T-helper 22 cell (primary cell): Measurements from ENCODE around the gene YRDC.
A peak's percentile ranks its signal among the peaks of the same experiment; 100 is the strongest.

Experiments used
- DNase-seq: peaks from one replicate; pipeline ENCODE4 v3.0.0-alpha.2; 2020; ENCODE audit warnings: low read depth

YRDC gene

GRCh38 chr1:37807555-37808368, at the start of gene YRDC, which contains the start of gene C1orf122:
YRDC (minus strand) TSS chr1:37808208; CDS start chr1:37808180, 28 bp downstream.
C1orf122 (plus strand) TSS chr1:37807790; CDS start chr1:37808405, 615 bp downstream.
- peak; percentile 87 for DNase-seq

DNA sequence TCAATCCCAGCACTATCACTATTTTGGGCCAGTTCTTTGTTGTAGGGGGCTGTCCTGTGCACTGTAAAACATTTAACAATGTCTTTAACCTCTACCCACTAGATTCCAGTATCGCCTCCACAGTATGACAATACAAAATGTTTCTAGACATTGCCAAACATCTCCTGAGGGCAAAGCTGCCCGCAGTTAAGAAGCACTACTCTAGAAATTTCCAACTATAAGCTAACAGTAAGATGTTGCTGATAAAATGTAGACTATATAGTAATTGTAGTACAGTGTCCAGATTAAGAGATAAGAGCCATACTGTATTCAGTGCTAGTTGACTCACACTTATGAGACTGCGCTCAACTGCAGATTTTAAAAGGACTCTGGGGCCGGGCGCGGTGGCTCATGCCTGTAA, 46.4 kb upstream of the YRDC start:
- DNase-seq: no peak

DNA sequence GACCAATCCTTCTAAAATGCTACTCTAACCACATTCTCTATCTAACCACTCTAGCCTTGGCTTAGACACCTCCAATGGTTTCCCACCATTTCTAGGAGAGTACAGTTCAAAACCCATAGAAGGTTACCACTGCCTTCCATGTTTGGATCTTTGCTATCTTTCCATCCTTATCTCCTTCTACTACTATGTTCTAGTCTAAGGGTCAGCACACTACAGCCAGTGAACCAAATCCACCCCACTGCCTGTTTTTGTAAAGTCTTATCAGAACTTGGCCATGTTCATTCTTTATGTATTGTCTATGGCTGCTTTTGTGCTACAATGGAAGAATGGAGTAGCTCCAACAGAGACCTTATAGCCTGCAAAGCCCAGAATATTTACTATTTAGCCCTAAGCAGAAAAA, 45.1 kb upstream of the YRDC start:
- no peak for DNase-seq

DNA sequence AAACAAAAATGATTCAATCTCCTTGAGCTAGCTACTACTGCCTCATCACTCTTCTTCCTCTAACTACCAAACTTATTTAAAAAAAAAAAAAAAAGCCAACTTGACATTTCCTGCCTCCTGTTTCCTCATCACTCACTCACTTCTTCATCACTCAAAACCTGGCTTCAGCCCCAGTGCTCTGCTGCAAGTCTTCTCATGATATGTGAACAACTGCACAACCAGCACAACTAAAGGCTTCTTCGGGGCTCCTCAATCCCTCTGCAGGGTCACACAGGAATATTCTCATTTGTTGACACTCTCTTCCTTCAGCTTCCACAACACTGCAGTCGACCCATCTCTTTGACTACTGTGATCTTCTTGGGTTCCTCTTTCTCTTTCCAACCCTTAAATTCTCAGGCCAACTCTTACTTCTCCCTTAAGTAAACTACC, 43.8 kb upstream of the YRDC start:
- no peak for DNase-seq

DNA sequence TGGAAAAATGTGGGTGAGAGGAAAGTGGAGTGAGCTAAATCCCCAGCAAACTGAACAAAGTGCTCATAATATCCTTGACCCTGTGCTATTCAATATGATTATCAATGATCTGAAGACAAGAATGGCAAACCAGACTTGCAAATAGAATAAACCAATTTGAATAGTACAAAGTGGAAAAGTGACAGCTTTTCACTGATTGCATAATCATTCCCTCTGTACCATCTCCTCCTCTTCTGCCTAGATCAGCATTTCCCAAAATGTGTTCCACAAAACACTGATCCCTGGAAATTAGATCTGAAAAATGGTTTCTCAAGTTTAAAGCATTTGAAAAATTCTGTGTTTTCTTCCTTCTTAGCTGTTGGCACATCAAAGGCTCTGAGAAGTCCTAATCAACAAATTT, 43.3 kb upstream of the YRDC start:
- DNase-seq: no peak

DNA sequence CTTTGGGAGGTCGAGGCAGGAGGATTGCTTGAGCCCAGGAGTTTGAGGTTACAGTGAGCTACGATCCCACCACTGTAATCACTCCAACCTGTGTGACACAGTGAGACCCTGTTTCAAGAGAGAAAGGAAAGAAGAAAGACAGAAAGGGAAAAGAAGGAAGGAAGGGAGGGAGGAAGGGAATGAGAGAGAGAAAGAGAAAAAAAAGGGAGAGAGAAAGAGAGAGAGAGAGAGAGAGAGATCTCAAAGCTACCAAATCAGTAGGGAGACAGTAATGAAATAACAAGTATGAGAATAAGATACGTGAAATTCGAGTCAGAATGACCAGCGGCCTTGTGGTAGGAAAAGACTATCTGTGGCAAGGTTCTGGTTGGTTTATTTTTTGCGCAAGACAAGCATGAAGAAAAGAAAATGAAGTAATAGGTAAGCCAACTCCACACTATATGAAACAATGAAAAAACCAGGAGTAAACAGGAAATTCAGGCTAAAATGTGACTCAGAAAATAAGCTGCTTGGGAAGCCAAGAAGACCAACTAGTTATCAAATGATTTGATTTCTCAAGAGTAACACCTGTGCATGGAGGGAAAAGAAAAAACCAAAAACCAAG, 42.4 kb upstream of the YRDC start:
- DNase-seq: no peak

DNA sequence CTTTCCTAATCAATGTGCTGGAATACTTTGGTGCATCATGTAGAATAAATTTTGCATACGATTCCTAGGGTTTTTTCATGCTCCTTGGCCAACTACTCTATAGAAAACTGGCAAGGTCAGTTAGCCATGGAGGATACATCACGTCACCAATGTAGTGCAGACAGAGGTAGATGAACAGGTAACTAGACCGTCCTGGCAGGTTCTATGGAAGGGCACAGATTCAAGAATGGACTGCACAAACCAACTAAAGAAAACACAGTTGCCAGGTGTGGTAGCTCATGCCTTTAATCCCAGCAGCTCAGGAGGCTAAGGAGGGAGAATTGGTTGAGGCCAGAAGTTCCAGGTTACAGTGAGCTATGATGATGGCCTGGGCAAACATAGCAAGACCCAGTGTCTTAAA, 41.5 kb upstream of the YRDC start:
- no peak for DNase-seq

DNA sequence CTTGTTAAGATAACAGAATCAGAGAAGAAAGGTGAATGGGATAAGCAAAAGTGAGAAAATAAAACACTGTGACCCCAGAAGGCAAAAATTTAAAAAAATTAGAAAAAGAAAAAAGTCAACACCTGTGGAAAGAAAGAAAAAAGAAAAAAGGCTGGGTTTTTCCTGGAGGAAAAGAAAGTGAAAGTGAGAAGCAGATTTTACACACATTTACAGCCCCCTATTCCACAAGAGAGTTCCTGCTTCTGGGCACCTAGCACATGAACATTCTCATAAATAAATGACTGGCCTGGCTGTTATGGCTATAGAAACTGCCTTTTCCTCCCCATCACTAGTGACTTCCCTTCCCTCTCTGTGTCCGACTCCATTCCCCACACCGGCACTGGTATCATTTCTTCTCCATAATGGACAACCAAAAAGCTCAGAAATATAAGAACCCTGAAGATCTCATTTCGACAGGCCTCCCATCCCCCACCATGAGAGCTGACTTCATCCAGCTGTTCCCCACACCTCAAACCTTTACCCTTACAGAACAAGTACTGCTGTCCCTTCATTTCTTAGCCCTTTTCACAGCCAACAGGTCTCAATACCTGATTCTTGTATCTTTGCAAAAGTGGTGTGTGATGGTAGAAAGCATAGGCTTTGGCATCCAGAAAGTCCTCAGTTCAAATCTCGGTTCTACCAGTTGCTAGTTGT, 38.8 kb upstream of the YRDC start:
- DNase-seq: no peak

DNA sequence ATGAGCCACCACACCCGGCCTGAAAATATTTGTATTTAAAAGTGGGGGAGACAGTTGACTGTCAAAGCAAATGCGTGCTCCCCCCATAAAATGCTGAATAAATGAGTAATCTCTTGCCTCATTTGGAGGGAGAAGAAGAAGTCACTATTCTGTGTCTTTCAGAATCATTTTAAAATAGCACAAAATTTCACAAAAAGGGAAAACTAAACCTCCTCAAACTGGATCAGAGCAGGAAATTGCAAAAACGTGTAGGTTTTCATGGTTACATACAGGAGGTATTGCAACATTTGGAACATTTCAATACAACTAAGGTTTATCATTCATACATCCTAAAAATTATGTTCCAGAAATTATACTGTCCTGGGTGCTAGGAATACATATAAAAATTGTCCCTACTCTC, 37.8 kb upstream of the YRDC start:
- no peak for DNase-seq

DNA sequence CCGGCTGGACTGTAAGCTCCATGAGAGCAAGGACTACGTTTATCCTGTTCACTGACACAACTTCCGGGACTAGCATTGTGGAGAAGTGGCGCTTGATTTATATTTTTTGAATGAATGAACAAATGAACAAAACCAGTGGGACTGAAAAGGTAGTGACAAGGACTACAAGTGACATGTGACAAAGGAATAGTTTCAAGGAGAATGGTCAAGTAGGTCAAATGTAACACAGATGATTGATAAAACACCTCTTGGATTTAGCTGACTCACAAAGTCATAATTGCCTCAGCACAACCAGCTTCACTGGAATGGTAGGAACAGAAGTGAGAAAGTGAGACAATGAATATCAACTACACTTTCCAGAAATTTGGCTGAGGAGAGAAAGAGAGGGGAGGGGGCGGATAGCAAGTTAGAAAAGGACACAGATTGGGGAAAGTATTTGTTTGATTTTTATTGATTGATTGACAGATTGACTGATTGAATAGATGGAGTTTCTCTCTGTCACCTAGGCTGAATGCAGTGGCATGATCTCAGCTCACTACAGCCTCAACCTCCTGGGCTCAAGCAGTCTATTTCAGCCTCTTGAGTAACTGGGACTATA, 37.1 kb upstream of the YRDC start:
- DNase-seq: no peak

- no peak for DNase-seq
Measured at GRCh38 chr1:37844536-37844935, 36.5 kb upstream of the YRDC start.

DNA sequence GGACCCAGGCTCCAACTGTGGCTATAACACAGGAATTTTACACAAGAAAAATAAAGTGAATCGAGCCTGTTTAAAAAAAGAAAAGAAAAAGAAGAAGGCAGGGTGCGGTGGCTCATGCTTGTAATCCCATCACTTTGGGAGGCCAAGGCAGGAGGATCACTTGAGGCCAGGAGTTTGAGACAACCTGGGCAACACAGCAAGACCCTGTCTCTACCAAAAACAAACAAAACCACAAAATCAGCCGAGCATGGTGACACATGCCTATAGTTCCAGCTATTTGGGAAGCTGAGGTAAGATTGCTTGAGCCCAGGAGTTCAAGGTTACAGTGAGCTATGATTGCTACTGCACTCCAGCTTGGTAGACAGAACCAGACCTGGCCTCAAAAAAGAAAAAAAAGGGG, 33.6 kb upstream of the YRDC start:
- no peak for DNase-seq

- no peak for DNase-seq
Measured at GRCh38 chr1:37840711-37841110, 32.7 kb upstream of the YRDC start.

DNA sequence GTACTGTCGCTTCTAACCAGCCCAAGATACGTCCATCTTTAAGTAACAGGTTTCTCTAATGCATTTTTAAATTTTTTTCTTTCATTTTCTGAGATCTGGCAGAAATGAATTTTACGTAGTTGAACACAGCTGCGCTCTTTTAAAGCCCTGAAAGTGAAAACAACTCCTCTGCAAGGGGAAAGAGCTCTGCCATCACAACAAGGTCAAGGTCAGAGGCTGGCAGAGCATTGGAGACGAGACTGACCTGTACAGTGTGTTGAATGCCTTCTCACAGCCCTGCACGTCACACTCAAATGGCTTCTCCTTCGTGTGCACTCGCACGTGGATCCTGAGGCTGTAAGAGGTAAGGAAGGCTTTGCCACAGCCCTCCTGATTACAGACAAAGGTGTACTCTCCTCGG, 31.7 kb upstream of the YRDC start:
- DNase-seq: no peak

- DNase-seq: no peak
Measured at GRCh38 chr1:37836788-37837187, 28.8 kb upstream of the YRDC start.

DNA sequence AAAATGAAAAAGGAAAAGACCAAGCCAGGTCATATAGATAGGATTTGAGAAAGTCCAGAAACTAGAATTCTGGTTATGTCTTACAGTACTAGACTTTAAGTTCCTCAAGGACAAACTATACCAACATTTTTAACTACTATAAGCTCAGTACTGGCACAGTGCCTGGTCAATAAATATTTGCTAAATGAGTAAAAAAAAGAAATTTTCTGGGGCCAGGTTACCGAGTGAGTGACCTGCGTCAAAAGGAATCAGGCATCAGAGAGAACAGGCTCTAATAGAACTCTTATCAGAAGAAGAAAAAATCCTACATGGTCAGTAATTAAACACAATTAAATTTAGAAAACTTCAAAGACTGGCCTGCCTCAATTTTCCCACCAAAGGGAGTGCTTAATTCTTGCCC, 23.8 kb upstream of the YRDC start:
- DNase-seq: no peak

- no peak for DNase-seq
Measured at GRCh38 chr1:37831109-37831508, 23.1 kb upstream of the YRDC start.

GRCh38 chr1:37828410-37829074, 20.5 kb upstream of the YRDC start:
- DNase-seq: no peak

- DNase-seq: no peak
Measured at GRCh38 chr1:37825506-37825905, 17.5 kb upstream of the YRDC start.

DNA sequence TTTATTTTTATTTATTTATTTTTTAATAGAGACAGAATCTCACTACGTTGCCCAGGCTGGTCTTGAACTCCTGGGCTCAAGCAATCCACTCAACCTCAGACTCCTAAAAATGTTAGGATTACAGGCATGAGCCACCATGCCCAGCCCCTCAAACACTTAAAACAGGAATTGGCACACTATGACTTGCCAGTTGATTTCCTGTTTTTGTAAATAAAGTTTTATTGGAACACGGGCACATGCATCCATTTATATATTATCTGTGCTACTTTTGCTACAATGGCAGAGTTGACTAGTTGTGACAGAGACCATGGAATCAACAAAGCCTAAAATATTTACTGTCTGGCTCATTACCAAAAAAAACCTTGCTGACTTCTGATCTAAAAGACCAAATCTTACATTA, 16.0 kb upstream of the YRDC start:
- DNase-seq: no peak

- DNase-seq: no peak
Measured at GRCh38 chr1:37822906-37823815, 15.2 kb upstream of the YRDC start.
